H9 (cell line): ENCODE results near the gene ZC3H18. TPM values are rescaled to one million over a fixed set of nuclear protein-coding genes. Genes with fewer than 3 reads are reported as not detected.

ENCODE experiments used
- DNase-seq: peaks from one replicate; pipeline ENCODE4 v3.0.0-alpha.2; 2017
- H2AFZ ChIP-seq: one replicate; pipeline ENCODE4 v1.6.1; 2013; ENCODE audit warnings: mild to moderate bottlenecking, low read length, control low read depth, moderate library complexity
- H2AK5ac ChIP-seq: 2 replicates; pipeline ENCODE4 v1.6.1; 2013; ENCODE audit warnings: low read length, control low read depth, mixed read lengths; ENCODE audit not compliant: insufficient read length
- H2BK120ac ChIP-seq: one replicate; pipeline ENCODE4 v1.6.1; 2013; ENCODE audit warnings: low read depth, mild to moderate bottlenecking, low read length, control low read depth, inconsistent platforms; ENCODE audit not compliant: poor library complexity, severe bottlenecking
- H2BK12ac ChIP-seq: 2 replicates; pipeline ENCODE4 v1.6.1; 2013; ENCODE audit warnings: low read length, control low read depth, mixed read lengths, low read depth; ENCODE audit not compliant: insufficient read length
- H2BK15ac ChIP-seq: 2 replicates; pipeline ENCODE4 v1.6.1; 2013; ENCODE audit warnings: low read depth, low read length, control low read depth
- H2BK20ac ChIP-seq: one replicate; pipeline ENCODE4 v1.6.1; 2013; ENCODE audit warnings: low read depth, mild to moderate bottlenecking, low read length, control low read depth, inconsistent platforms; ENCODE audit not compliant: poor library complexity, severe bottlenecking
- H2BK5ac ChIP-seq: 2 replicates; pipeline ENCODE4 v1.6.1; 2013; ENCODE audit warnings: low read length, control low read depth, mixed read lengths; ENCODE audit not compliant: insufficient read length
- H3K14ac ChIP-seq: 2 replicates; pipeline ENCODE4 v1.6.1; 2013; ENCODE audit warnings: low read length, control low read depth; ENCODE audit not compliant: insufficient read depth
- H3K18ac ChIP-seq: 2 replicates; pipeline ENCODE4 v1.6.1; 2013; ENCODE audit warnings: low read depth, mild to moderate bottlenecking, mixed read lengths, low read length, control low read depth; ENCODE audit not compliant: insufficient read length
- H3K23ac ChIP-seq: 2 replicates; pipeline ENCODE4 v1.6.1; 2013; ENCODE audit warnings: low read length, control low read depth, mixed read lengths, low read depth; ENCODE audit not compliant: insufficient read length
- H3K23me2 ChIP-seq: 2 replicates; pipeline ENCODE4 v1.6.1; 2013; ENCODE audit warnings: low read depth, mild to moderate bottlenecking, mixed read lengths, low read length, control low read depth; ENCODE audit not compliant: insufficient read length, poor library complexity, severe bottlenecking
- H3K27ac ChIP-seq: 2 replicates; pipeline ENCODE4 v1.5.1; 2013; ENCODE audit warnings: low read length, control low read depth, mixed read lengths, low read depth; ENCODE audit not compliant: insufficient read length
- H3K27me3 ChIP-seq: 2 replicates; pipeline ENCODE4 v1.6.1; 2013; ENCODE audit warnings: low read length, control low read depth, inconsistent platforms; ENCODE audit not compliant: insufficient read depth
- H3K4ac ChIP-seq: 2 replicates; pipeline ENCODE4 v1.6.1; 2013; ENCODE audit warnings: low read depth, mild to moderate bottlenecking, control low read depth, inconsistent platforms, low read length, moderate library complexity
- H3K4me1 ChIP-seq: 2 replicates; pipeline ENCODE4 v1.6.1; 2013; ENCODE audit warnings: low read length, control low read depth, inconsistent platforms; ENCODE audit not compliant: insufficient read depth
- H3K4me2 ChIP-seq: 2 replicates; pipeline ENCODE4 v1.6.1; 2013; ENCODE audit warnings: low read length, control low read depth, mixed read lengths; ENCODE audit not compliant: insufficient read length, insufficient read depth
- H3K56ac ChIP-seq: 2 replicates; pipeline ENCODE4 v1.6.1; 2013; ENCODE audit warnings: low read depth, mild to moderate bottlenecking, mixed read lengths, low read length, control low read depth; ENCODE audit not compliant: insufficient read length
- H3K79me1 ChIP-seq: 2 replicates; pipeline ENCODE4 v1.6.1; 2013; ENCODE audit warnings: low read depth, mild to moderate bottlenecking, moderate library complexity, low read length, control low read depth, inconsistent platforms; ENCODE audit not compliant: insufficient read depth, poor library complexity, severe bottlenecking
- H3K79me2 ChIP-seq: 2 replicates; pipeline ENCODE4 v1.6.1; 2013; ENCODE audit warnings: low read length, control low read depth, inconsistent platforms; ENCODE audit not compliant: insufficient read depth
- H3K9ac ChIP-seq: 2 replicates; pipeline ENCODE4 v1.6.1; 2013; ENCODE audit warnings: low read length, control low read depth, mixed read lengths; ENCODE audit not compliant: insufficient read length; ENCODE audit errors: extremely low read depth
- H3K9me3 ChIP-seq: one replicate; pipeline ENCODE4 v1.6.1; 2013; ENCODE audit warnings: low read depth, low read length, inconsistent platforms; ENCODE audit not compliant: control insufficient read depth
- H3T11ph ChIP-seq: one replicate; pipeline ENCODE4 v1.6.1; 2013; ENCODE audit warnings: mild to moderate bottlenecking, low read length, control low read depth, inconsistent platforms
- H4K20me1 ChIP-seq: one replicate; pipeline ENCODE4 v1.6.1; 2013; ENCODE audit not compliant: control insufficient read depth, insufficient read length, insufficient read depth
- H4K5ac ChIP-seq: 2 replicates; pipeline ENCODE4 v1.6.1; 2013; ENCODE audit warnings: low read depth, mild to moderate bottlenecking, mixed read lengths, low read length, control low read depth; ENCODE audit not compliant: insufficient read length
- H4K8ac ChIP-seq: replicated peaks from 2 replicates; pipeline ENCODE4 v1.6.1; 2013; ENCODE audit warnings: low read length, control low read depth, mixed read lengths, low read depth; ENCODE audit not compliant: insufficient read length
- H4K91ac ChIP-seq: 2 replicates; pipeline ENCODE4 v1.6.1; 2013; ENCODE audit warnings: low read depth, mild to moderate bottlenecking, moderate library complexity, mixed read lengths, low read length, control low read depth; ENCODE audit not compliant: insufficient read length
- H3K27ac Mint-ChIP-seq, 3 experiments: 2 replicates in 2 of 3; 3 replicates in 1 of 3; pipeline ENCODE4 v1.8.0; 2020 to 2021; ENCODE audit warnings: mixed read lengths in 3 of 3, mild to moderate bottlenecking in 1 of 3, moderate library complexity in 1 of 3
- H3K27me3 Mint-ChIP-seq: 2 replicates; pipeline ENCODE4 v1.8.0; 2021; ENCODE audit warnings: low read depth, mild to moderate bottlenecking, moderate library complexity, mixed read lengths
- H3K36me3 Mint-ChIP-seq, 3 experiments: 2 replicates in 2 of 3; 3 replicates in 1 of 3; pipeline ENCODE4 v1.8.0; 2020 to 2021; ENCODE audit warnings: low read depth in 3 of 3, mixed read lengths in 3 of 3; ENCODE audit not compliant: insufficient read depth in 1 of 3
- H3K4me1 Mint-ChIP-seq, 2 experiments: 2 replicates each; pipeline ENCODE4 v1.8.0; 2020; ENCODE audit warnings: mixed read lengths in 2 of 2
- H3K4me3 Mint-ChIP-seq, 2 experiments: 2 replicates in 1 of 2; 3 replicates in 1 of 2; pipeline ENCODE4 v1.8.0; 2020 to 2021; ENCODE audit warnings: mild to moderate bottlenecking in 2 of 2, mixed read lengths in 2 of 2, moderate library complexity in 1 of 2
- H3K9me3 Mint-ChIP-seq, 2 experiments: 2 replicates in 1 of 2; 3 replicates in 1 of 2; pipeline ENCODE4 v1.8.0; 2020; ENCODE audit warnings: mild to moderate bottlenecking in 2 of 2, mixed read lengths in 2 of 2, moderate library complexity in 1 of 2
- CTCF ChIP-seq: fragments of 200-600 bp; sonication (generic); conservative IDR thresholded peaks from 3 replicates; pipeline ENCODE4 v1.8.0; 2021; ENCODE audit warnings: antibody characterized with exemption, mild to moderate bottlenecking
- WGBS: extraction: QIAGEN DNeasy Blood & Tissue Kit; methylation state at CpG from one replicate; pipeline ENCODE4 v1.1.7; 2013; ENCODE audit warnings: missing lambda C conversion rate, low lambda C conversion rate, mixed read lengths; ENCODE audit not compliant: insufficient read length; ENCODE audit errors: extremely low coverage; 5-methylcytosine and 5-hydroxymethylcytosine counted together
- total RNA-seq: library from RNA; stranded (reverse); gene quantifications from 2 replicates; pipeline ENCODE4 v1.2.1, GENCODE V29; 2021

Gene ZC3H18
- total RNA-seq, 1 experiment from 2014 or later = 69.7 TPM

DNA sequence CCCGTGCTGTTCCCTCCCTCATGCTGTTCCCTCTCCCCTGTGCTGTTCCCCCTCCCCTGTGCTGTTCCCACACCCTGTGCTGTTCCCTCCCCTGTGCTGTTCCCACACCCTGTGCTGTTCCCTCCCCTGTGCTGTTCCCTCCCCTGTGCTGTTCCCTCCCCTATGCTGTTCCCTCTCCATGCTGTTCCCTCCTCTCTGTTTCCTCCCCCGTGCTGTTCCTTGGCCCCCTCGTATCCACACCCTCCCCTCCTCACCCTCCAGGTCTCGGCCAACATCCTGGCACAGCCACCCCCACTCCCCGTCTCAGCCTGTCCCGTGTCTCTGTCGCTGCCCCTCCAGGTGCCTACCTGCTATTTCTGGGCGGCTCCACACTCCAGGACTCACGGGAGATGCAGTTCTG lies 48.5 kb upstream of the ZC3H18 start:
- no CpG with 5 or more reads among the region's 9 CpGs for WGBS
- H3K14ac ChIP-seq = no peak overlapping the region
- Mint-ChIP-seq H3K27ac (peak overlapping the region in 1 of 3 experiments; percentile 72; a peak in 1 of 7 replicates), H3K36me3 (peaks cover 13 to 20% (median 13%) of the 10 kb centered on the region in 3 experiments; a peak in 5 of 7 replicates), H3K27me3 (peaks cover 5% of the 10 kb centered on the region), H3K4me3 (no peak overlapping the region), H3K9me3 (peaks cover 10 to 24% of the 10 kb centered on the region in 2 experiments; a peak in 3 of 5 replicates), H3K4me1 (peaks cover 0 to 3% of the 10 kb centered on the region in 2 experiments; a peak in 2 of 4 replicates)
- no peaks in the 10 kb centered on the region for H4K20me1 ChIP-seq
- H3K27me3 ChIP-seq = no peaks in the 10 kb centered on the region
- H3K9me3 ChIP-seq = no peaks in the 10 kb centered on the region
- H2AFZ ChIP-seq = no peak overlapping the region
- H2BK120ac ChIP-seq = no peak overlapping the region
- H3K79me2 ChIP-seq = no peaks in the 10 kb centered on the region
- TF ChIP-seq CTCF = no peak
- H3K9ac ChIP-seq = no peak overlapping the region
- no peak overlapping the region for H3K56ac ChIP-seq
- H4K91ac ChIP-seq = no peak overlapping the region
- DNase-seq = no peak
- no peak overlapping the region for H3K18ac ChIP-seq
- no peaks in the 10 kb centered on the region for H3K4me1 ChIP-seq
- no peak overlapping the region for H3K4me2 ChIP-seq
- H2AK5ac ChIP-seq = no peak overlapping the region
- no peak overlapping the region for H2BK5ac ChIP-seq
- no peak overlapping the region for H2BK20ac ChIP-seq
- H3K23ac ChIP-seq = no peak overlapping the region
- H2BK12ac ChIP-seq = no peak overlapping the region
- no peaks in the 10 kb centered on the region for H3K79me1 ChIP-seq
- no peak overlapping the region for H3T11ph ChIP-seq
- H4K5ac ChIP-seq = no peak overlapping the region
- no peak overlapping the region for H2BK15ac ChIP-seq
- H3K27ac ChIP-seq = no peak overlapping the region
- H3K23me2 ChIP-seq = no peaks in the 10 kb centered on the region
- no peak overlapping the region for H4K8ac ChIP-seq
- no peak overlapping the region for H3K4ac ChIP-seq
